Measurements from ENCODE around the gene DNAL1.

GRCh38 chr14:73623504-73624054, 21.2 kb upstream of the DNAL1 start:
- TF ChIP-seq GATA2 (IDR thresholded peaks at IDR 0.05; ENCODE audit: low read depth, low read length) (no peak), GATA3 (IDR thresholded peaks at IDR 0.05; ENCODE audit: low read depth, low read length) (no peak)

All from SH-SY5Y (cell line).